HUES48 (cell line): ENCODE results near the gene SLC44A5.

ENCODE experiments used
- H3K27ac ChIP-seq: one replicate; pipeline ENCODE4 v1.7.0; 2013; ENCODE audit warnings: low read depth, low read length, inconsistent platforms
- H3K27me3 ChIP-seq: 2 replicates; pipeline ENCODE4 v1.6.1; 2013; ENCODE audit warnings: mild to moderate bottlenecking, low read length; ENCODE audit not compliant: control insufficient read depth, insufficient read depth
- H3K36me3 ChIP-seq: 2 replicates; pipeline ENCODE4 v1.6.1; 2013; ENCODE audit warnings: low read length; ENCODE audit not compliant: control insufficient read depth, insufficient read depth
- H3K4me1 ChIP-seq: 2 replicates; pipeline ENCODE4 v1.6.1; 2013; ENCODE audit warnings: mild to moderate bottlenecking, low read length; ENCODE audit not compliant: control insufficient read depth, insufficient read depth
- H3K4me3 ChIP-seq: 2 replicates; pipeline ENCODE4 v1.5.1; 2013; ENCODE audit warnings: mild to moderate bottlenecking, low read depth, low read length
- H3K9ac ChIP-seq: 2 replicates; pipeline ENCODE4 v1.6.1; 2013; ENCODE audit warnings: mild to moderate bottlenecking, low read depth, low read length, moderate library complexity
- H3K9me3 ChIP-seq: 2 replicates; pipeline ENCODE4 v1.6.1; 2013; ENCODE audit warnings: low read length; ENCODE audit not compliant: control insufficient read depth, insufficient read depth

Gene SLC44A5

GRCh38 chr1:75588779-75589475, 22.0 kb downstream of the SLC44A5 start:
- Histone ChIP-seq H3K27ac (no peak overlapping the region), H3K9ac (no peak overlapping the region), H3K4me3 (no peak overlapping the region)

DNA sequence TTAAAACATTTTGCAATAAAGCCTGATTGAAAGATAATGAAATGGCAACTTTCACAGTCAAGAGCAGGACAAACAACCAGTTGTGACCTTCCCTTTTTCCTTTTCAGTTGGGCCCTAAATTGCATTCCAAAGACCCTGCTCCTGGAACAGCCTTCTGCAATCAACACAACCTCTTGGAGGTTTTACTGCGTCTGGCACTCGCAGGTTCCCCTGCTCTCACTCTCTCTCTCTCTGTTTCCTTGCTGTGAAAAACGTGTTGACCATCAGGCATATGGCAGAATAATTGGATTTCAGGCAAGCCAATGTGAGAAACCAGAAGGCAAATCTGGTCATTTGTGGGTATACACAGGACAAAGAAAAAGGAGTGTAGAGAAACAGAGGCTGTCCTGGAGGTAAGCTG, 23.2 kb downstream of the SLC44A5 start:
- Histone ChIP-seq H3K9ac (no peak overlapping the region; the same call in 1 of the 2 replicates), H3K9me3 (no peaks in the 10 kb centered on the region), H3K36me3 (no peaks in the 10 kb centered on the region), H3K27ac (no peak overlapping the region), H3K27me3 (no peaks in the 10 kb centered on the region), H3K4me1 (peaks cover 13% of the 10 kb centered on the region), H3K4me3 (no peak overlapping the region)

More at GRCh38 chr1:75588779-75589475, 22.0 kb downstream of the SLC44A5 start:
- no peaks in the 10 kb centered on the region; the same call in 1 of the 2 replicates for H3K9me3 ChIP-seq
- H3K4me1 ChIP-seq: peaks cover 13% of the 10 kb centered on the region
- no peaks in the 10 kb centered on the region for H3K27me3 ChIP-seq
- H3K36me3 ChIP-seq: no peaks in the 10 kb centered on the region

DNA sequence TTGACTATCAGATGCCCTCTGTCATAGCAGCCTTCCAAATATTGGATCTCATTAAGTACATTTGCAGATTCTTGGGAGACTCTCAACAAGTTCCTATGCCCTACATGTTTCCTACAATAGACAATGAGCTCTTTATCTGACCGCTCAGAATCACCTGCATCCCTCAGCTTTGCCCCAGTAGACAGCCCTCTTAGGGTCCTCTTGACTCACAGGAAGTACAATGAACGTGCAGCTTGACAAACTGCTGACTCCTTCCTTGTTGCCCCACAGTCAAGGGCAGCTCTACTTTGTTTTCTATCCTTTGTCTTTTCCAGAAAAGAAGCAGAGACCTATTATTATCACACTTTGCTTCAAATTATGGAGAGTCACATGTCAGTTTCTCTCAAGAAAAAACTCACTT, 27.6 kb downstream of the SLC44A5 start:
- Histone ChIP-seq H3K9ac (no peak overlapping the region), H3K4me3 (no peak overlapping the region), H3K27me3 (no peaks in the 10 kb centered on the region), H3K9me3 (no peaks in the 10 kb centered on the region), H3K36me3 (no peaks in the 10 kb centered on the region), H3K27ac (no peak overlapping the region), H3K4me1 (peaks cover 13% of the 10 kb centered on the region)

GRCh38 chr1:75582725-75583261, 28.1 kb downstream of the SLC44A5 start:
- Histone ChIP-seq H3K9ac (no peak overlapping the region), H3K36me3 (no peaks in the 10 kb centered on the region), H3K4me1 (peaks cover 11% of the 10 kb centered on the region), H3K4me3 (no peak overlapping the region), H3K27me3 (no peaks in the 10 kb centered on the region), H3K9me3 (no peaks in the 10 kb centered on the region), H3K27ac (no peak overlapping the region)

- no peaks in the 10 kb centered on the region for H3K36me3 ChIP-seq
- no peaks in the 10 kb centered on the region for H3K4me1 ChIP-seq
- H3K4me3 ChIP-seq: no peak overlapping the region
- no peaks in the 10 kb centered on the region for H3K27me3 ChIP-seq
- no peaks in the 10 kb centered on the region for H3K9me3 ChIP-seq
- H3K27ac ChIP-seq: no peak overlapping the region
- no peak overlapping the region for H3K9ac ChIP-seq
Observed at GRCh38 chr1:75579046-75579445, 31.9 kb downstream of the SLC44A5 start.

- Histone ChIP-seq H3K4me3 (no peak overlapping the region), H3K9me3 (no peaks in the 10 kb centered on the region), H3K27me3 (no peaks in the 10 kb centered on the region), H3K27ac (no peak overlapping the region), H3K9ac (no peak overlapping the region), H3K4me1 (no peaks in the 10 kb centered on the region), H3K36me3 (no peaks in the 10 kb centered on the region)
Observed at GRCh38 chr1:75575837-75576236, 35.1 kb downstream of the SLC44A5 start.

- no peak overlapping the region for H3K9ac ChIP-seq
- H3K4me3 ChIP-seq: no peak overlapping the region
- no peak overlapping the region for H3K27ac ChIP-seq
- H3K9me3 ChIP-seq: no peaks in the 10 kb centered on the region
- no peaks in the 10 kb centered on the region for H3K4me1 ChIP-seq
- no peaks in the 10 kb centered on the region for H3K27me3 ChIP-seq
- no peaks in the 10 kb centered on the region for H3K36me3 ChIP-seq
Observed at GRCh38 chr1:75567191-75567590, 43.7 kb downstream of the SLC44A5 start.

- Histone ChIP-seq H3K4me1 (peaks cover 3% of the 10 kb centered on the region; the same call in 1 of the 2 replicates), H3K27me3 (no peaks in the 10 kb centered on the region), H3K9me3 (no peaks in the 10 kb centered on the region), H3K27ac (no peak overlapping the region), H3K9ac (no peak overlapping the region), H3K4me3 (no peak overlapping the region), H3K36me3 (no peaks in the 10 kb centered on the region)
Observed at GRCh38 chr1:75559800-75560199, 51.1 kb downstream of the SLC44A5 start.

GRCh38 chr1:75559136-75559535, 51.8 kb downstream of the SLC44A5 start:
- no peak overlapping the region for H3K4me3 ChIP-seq
- no peak overlapping the region for H3K9ac ChIP-seq
- no peaks in the 10 kb centered on the region for H3K27me3 ChIP-seq
- H3K36me3 ChIP-seq: no peaks in the 10 kb centered on the region
- no peak overlapping the region for H3K27ac ChIP-seq
- no peaks in the 10 kb centered on the region for H3K9me3 ChIP-seq
- H3K4me1 ChIP-seq: peaks cover 3% of the 10 kb centered on the region; the same call in 1 of the 2 replicates

- Histone ChIP-seq H3K4me3 (no peak overlapping the region), H3K9me3 (no peaks in the 10 kb centered on the region), H3K9ac (no peak overlapping the region), H3K27me3 (no peaks in the 10 kb centered on the region), H3K4me1 (no peaks in the 10 kb centered on the region), H3K27ac (no peak overlapping the region), H3K36me3 (no peaks in the 10 kb centered on the region)
Observed at GRCh38 chr1:75554870-75555269, 56.0 kb downstream of the SLC44A5 start.

DNA sequence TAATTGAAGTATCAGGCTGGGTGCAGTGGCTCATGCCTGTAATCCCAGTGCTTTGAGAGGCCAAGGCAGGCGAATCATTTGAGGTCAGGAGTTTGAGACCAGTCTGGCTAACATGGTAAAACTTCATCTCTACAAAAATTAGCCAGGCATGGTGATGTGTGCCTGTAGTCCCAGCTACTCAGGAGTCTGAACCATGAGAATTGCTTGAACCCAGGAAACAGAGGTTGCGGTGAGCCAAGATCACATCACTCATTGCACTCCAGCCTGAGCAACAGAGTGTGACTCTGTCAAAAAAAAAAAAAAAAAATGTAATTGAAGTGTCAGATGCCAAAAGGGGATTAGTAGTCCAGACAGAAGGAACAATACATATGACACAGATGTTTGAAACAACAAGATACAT, 56.7 kb downstream of the SLC44A5 start:
- no peak overlapping the region for H3K9ac ChIP-seq
- no peaks in the 10 kb centered on the region for H3K4me1 ChIP-seq
- H3K4me3 ChIP-seq: no peak overlapping the region
- no peaks in the 10 kb centered on the region for H3K9me3 ChIP-seq
- no peaks in the 10 kb centered on the region for H3K36me3 ChIP-seq
- H3K27ac ChIP-seq: no peak overlapping the region
- H3K27me3 ChIP-seq: no peaks in the 10 kb centered on the region
